H9 (cell line): ENCODE measurements around the gene CLRN3. TPM values are rescaled to one million over a fixed set of nuclear protein-coding genes. Genes with fewer than 3 reads are reported as not detected.

Experiments used
- DNase-seq: peaks from one replicate; pipeline ENCODE4 v3.0.0-alpha.2; 2017
- H2AFZ ChIP-seq: one replicate; pipeline ENCODE4 v1.6.1; 2013; ENCODE audit warnings: mild to moderate bottlenecking, low read length, control low read depth, moderate library complexity
- H2AK5ac ChIP-seq: 2 replicates; pipeline ENCODE4 v1.6.1; 2013; ENCODE audit warnings: low read length, control low read depth, mixed read lengths; ENCODE audit not compliant: insufficient read length
- H2BK120ac ChIP-seq: one replicate; pipeline ENCODE4 v1.6.1; 2013; ENCODE audit warnings: low read depth, mild to moderate bottlenecking, low read length, control low read depth, inconsistent platforms; ENCODE audit not compliant: poor library complexity, severe bottlenecking
- H2BK12ac ChIP-seq: 2 replicates; pipeline ENCODE4 v1.6.1; 2013; ENCODE audit warnings: low read length, control low read depth, mixed read lengths, low read depth; ENCODE audit not compliant: insufficient read length
- H2BK15ac ChIP-seq: 2 replicates; pipeline ENCODE4 v1.6.1; 2013; ENCODE audit warnings: low read depth, low read length, control low read depth
- H2BK20ac ChIP-seq: one replicate; pipeline ENCODE4 v1.6.1; 2013; ENCODE audit warnings: low read depth, mild to moderate bottlenecking, low read length, control low read depth, inconsistent platforms; ENCODE audit not compliant: poor library complexity, severe bottlenecking
- H2BK5ac ChIP-seq: 2 replicates; pipeline ENCODE4 v1.6.1; 2013; ENCODE audit warnings: low read length, control low read depth, mixed read lengths; ENCODE audit not compliant: insufficient read length
- H3K14ac ChIP-seq: 2 replicates; pipeline ENCODE4 v1.6.1; 2013; ENCODE audit warnings: low read length, control low read depth; ENCODE audit not compliant: insufficient read depth
- H3K18ac ChIP-seq: 2 replicates; pipeline ENCODE4 v1.6.1; 2013; ENCODE audit warnings: low read depth, mild to moderate bottlenecking, mixed read lengths, low read length, control low read depth; ENCODE audit not compliant: insufficient read length
- H3K23ac ChIP-seq: 2 replicates; pipeline ENCODE4 v1.6.1; 2013; ENCODE audit warnings: low read length, control low read depth, mixed read lengths, low read depth; ENCODE audit not compliant: insufficient read length
- H3K23me2 ChIP-seq: 2 replicates; pipeline ENCODE4 v1.6.1; 2013; ENCODE audit warnings: low read depth, mild to moderate bottlenecking, mixed read lengths, low read length, control low read depth; ENCODE audit not compliant: insufficient read length, poor library complexity, severe bottlenecking
- H3K27ac ChIP-seq: 2 replicates; pipeline ENCODE4 v1.5.1; 2013; ENCODE audit warnings: low read length, control low read depth, mixed read lengths, low read depth; ENCODE audit not compliant: insufficient read length
- H3K27me3 ChIP-seq: 2 replicates; pipeline ENCODE4 v1.6.1; 2013; ENCODE audit warnings: low read length, control low read depth, inconsistent platforms; ENCODE audit not compliant: insufficient read depth
- H3K4ac ChIP-seq: 2 replicates; pipeline ENCODE4 v1.6.1; 2013; ENCODE audit warnings: low read depth, mild to moderate bottlenecking, control low read depth, inconsistent platforms, low read length, moderate library complexity
- H3K4me1 ChIP-seq: 2 replicates; pipeline ENCODE4 v1.6.1; 2013; ENCODE audit warnings: low read length, control low read depth, inconsistent platforms; ENCODE audit not compliant: insufficient read depth
- H3K4me2 ChIP-seq: 2 replicates; pipeline ENCODE4 v1.6.1; 2013; ENCODE audit warnings: low read length, control low read depth, mixed read lengths; ENCODE audit not compliant: insufficient read length, insufficient read depth
- H3K56ac ChIP-seq: 2 replicates; pipeline ENCODE4 v1.6.1; 2013; ENCODE audit warnings: low read depth, mild to moderate bottlenecking, mixed read lengths, low read length, control low read depth; ENCODE audit not compliant: insufficient read length
- H3K79me1 ChIP-seq: 2 replicates; pipeline ENCODE4 v1.6.1; 2013; ENCODE audit warnings: low read depth, mild to moderate bottlenecking, moderate library complexity, low read length, control low read depth, inconsistent platforms; ENCODE audit not compliant: insufficient read depth, poor library complexity, severe bottlenecking
- H3K79me2 ChIP-seq: 2 replicates; pipeline ENCODE4 v1.6.1; 2013; ENCODE audit warnings: low read length, control low read depth, inconsistent platforms; ENCODE audit not compliant: insufficient read depth
- H3K9ac ChIP-seq: 2 replicates; pipeline ENCODE4 v1.6.1; 2013; ENCODE audit warnings: low read length, control low read depth, mixed read lengths; ENCODE audit not compliant: insufficient read length; ENCODE audit errors: extremely low read depth
- H3K9me3 ChIP-seq: one replicate; pipeline ENCODE4 v1.6.1; 2013; ENCODE audit warnings: low read depth, low read length, inconsistent platforms; ENCODE audit not compliant: control insufficient read depth
- H3T11ph ChIP-seq: one replicate; pipeline ENCODE4 v1.6.1; 2013; ENCODE audit warnings: mild to moderate bottlenecking, low read length, control low read depth, inconsistent platforms
- H4K20me1 ChIP-seq: one replicate; pipeline ENCODE4 v1.6.1; 2013; ENCODE audit not compliant: control insufficient read depth, insufficient read length, insufficient read depth
- H4K5ac ChIP-seq: 2 replicates; pipeline ENCODE4 v1.6.1; 2013; ENCODE audit warnings: low read depth, mild to moderate bottlenecking, mixed read lengths, low read length, control low read depth; ENCODE audit not compliant: insufficient read length
- H4K8ac ChIP-seq: replicated peaks from 2 replicates; pipeline ENCODE4 v1.6.1; 2013; ENCODE audit warnings: low read length, control low read depth, mixed read lengths, low read depth; ENCODE audit not compliant: insufficient read length
- H4K91ac ChIP-seq: 2 replicates; pipeline ENCODE4 v1.6.1; 2013; ENCODE audit warnings: low read depth, mild to moderate bottlenecking, moderate library complexity, mixed read lengths, low read length, control low read depth; ENCODE audit not compliant: insufficient read length
- H3K27ac Mint-ChIP-seq, 3 experiments: 2 replicates in 2 of 3; 3 replicates in 1 of 3; pipeline ENCODE4 v1.8.0; 2020 to 2021; ENCODE audit warnings: mixed read lengths in 3 of 3, mild to moderate bottlenecking in 1 of 3, moderate library complexity in 1 of 3
- H3K27me3 Mint-ChIP-seq: 2 replicates; pipeline ENCODE4 v1.8.0; 2021; ENCODE audit warnings: low read depth, mild to moderate bottlenecking, moderate library complexity, mixed read lengths
- H3K36me3 Mint-ChIP-seq, 3 experiments: 2 replicates in 2 of 3; 3 replicates in 1 of 3; pipeline ENCODE4 v1.8.0; 2020 to 2021; ENCODE audit warnings: low read depth in 3 of 3, mixed read lengths in 3 of 3; ENCODE audit not compliant: insufficient read depth in 1 of 3
- H3K4me1 Mint-ChIP-seq, 2 experiments: 2 replicates each; pipeline ENCODE4 v1.8.0; 2020; ENCODE audit warnings: mixed read lengths in 2 of 2
- H3K4me3 Mint-ChIP-seq, 2 experiments: 2 replicates in 1 of 2; 3 replicates in 1 of 2; pipeline ENCODE4 v1.8.0; 2020 to 2021; ENCODE audit warnings: mild to moderate bottlenecking in 2 of 2, mixed read lengths in 2 of 2, moderate library complexity in 1 of 2
- H3K9me3 Mint-ChIP-seq, 2 experiments: 2 replicates in 1 of 2; 3 replicates in 1 of 2; pipeline ENCODE4 v1.8.0; 2020; ENCODE audit warnings: mild to moderate bottlenecking in 2 of 2, mixed read lengths in 2 of 2, moderate library complexity in 1 of 2
- WGBS: extraction: QIAGEN DNeasy Blood & Tissue Kit; methylation state at CpG from one replicate; pipeline ENCODE4 v1.1.7; 2013; ENCODE audit warnings: missing lambda C conversion rate, low lambda C conversion rate, mixed read lengths; ENCODE audit not compliant: insufficient read length; ENCODE audit errors: extremely low coverage; 5-methylcytosine and 5-hydroxymethylcytosine counted together
- total RNA-seq: library from RNA; stranded (reverse); gene quantifications from 2 replicates; pipeline ENCODE4 v1.2.1, GENCODE V29; 2021
- TF ChIP-seq, protein P1 (sequence below): fragments of 200-600 bp; sonication (generic); conservative IDR thresholded peaks from 3 replicates; pipeline ENCODE4 v1.8.0; 2021; ENCODE audit warnings: antibody characterized with exemption, mild to moderate bottlenecking

The CLRN3 gene
- total RNA-seq, 1 experiment from 2014 or later: not detected

DNA sequence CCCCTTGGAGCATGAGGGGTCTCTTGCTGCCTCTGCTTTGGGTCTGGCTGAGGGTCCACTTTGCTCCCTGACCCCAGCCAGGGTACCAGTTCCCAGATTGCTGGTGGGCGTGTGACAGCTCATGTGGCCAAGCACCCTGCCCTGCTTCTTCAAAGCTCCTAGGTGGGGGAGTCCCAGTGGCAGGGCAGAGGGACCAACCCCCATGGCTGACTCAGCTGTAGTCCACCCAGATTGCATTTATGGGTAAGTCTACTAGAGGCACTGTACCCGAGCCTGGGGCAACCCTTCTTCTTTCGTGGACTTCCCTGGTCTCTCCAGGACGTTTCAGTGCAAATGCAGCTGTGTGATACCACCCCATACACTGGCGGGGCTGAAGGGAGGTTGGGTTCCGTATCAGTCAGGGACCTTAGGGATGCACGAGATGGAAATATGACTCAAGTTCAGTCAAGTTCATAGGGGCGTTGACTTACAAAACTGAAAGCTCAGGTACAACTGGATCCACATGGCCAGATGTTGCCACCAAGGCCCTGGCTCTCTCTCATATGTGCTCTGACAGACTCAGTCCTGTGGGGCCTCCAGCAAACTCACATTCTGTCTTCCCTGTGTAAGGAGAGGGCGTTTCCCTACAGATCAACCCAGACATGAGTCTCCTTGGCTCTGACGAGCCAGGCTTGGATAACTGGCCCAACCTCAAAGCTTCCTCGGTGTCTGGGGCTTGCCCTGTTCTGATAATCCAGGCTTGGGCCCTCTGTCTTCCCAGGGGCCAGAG, 27.7 kb upstream of the CLRN3 start:
- H4K20me1 ChIP-seq: no peaks in the 10 kb centered on the region
- no peaks in the 10 kb centered on the region for H3K9me3 ChIP-seq
- no CpG with 5 or more reads among the region's 11 CpGs for WGBS
- TF ChIP-seq, protein P1, sequence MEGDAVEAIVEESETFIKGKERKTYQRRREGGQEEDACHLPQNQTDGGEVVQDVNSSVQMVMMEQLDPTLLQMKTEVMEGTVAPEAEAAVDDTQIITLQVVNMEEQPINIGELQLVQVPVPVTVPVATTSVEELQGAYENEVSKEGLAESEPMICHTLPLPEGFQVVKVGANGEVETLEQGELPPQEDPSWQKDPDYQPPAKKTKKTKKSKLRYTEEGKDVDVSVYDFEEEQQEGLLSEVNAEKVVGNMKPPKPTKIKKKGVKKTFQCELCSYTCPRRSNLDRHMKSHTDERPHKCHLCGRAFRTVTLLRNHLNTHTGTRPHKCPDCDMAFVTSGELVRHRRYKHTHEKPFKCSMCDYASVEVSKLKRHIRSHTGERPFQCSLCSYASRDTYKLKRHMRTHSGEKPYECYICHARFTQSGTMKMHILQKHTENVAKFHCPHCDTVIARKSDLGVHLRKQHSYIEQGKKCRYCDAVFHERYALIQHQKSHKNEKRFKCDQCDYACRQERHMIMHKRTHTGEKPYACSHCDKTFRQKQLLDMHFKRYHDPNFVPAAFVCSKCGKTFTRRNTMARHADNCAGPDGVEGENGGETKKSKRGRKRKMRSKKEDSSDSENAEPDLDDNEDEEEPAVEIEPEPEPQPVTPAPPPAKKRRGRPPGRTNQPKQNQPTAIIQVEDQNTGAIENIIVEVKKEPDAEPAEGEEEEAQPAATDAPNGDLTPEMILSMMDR: no peak
- H3K79me1 ChIP-seq: no peaks in the 10 kb centered on the region
- no peak overlapping the region for H4K8ac ChIP-seq
- H2AFZ ChIP-seq: no peak overlapping the region
- H4K5ac ChIP-seq: no peak overlapping the region
- Mint-ChIP-seq H3K9me3 (no peaks in the 10 kb centered on the region), H3K27ac (no peak overlapping the region), H3K4me3 (no peak overlapping the region), H3K36me3 (no peaks in the 10 kb centered on the region), H3K27me3 (no peaks in the 10 kb centered on the region; the same call in 1 of the 2 replicates), H3K4me1 (peaks cover 8 to 10% of the 10 kb centered on the region in 2 experiments; a peak in 3 of 4 replicates)
- no peak overlapping the region for H2BK20ac ChIP-seq
- no peak overlapping the region for H3K56ac ChIP-seq
- no peak overlapping the region for H3K14ac ChIP-seq
- H3K4me1 ChIP-seq: no peaks in the 10 kb centered on the region
- H2BK120ac ChIP-seq: no peak overlapping the region
- no peaks in the 10 kb centered on the region for H3K27me3 ChIP-seq
- no peak overlapping the region for H2AK5ac ChIP-seq
- H4K91ac ChIP-seq: no peak overlapping the region
- no peak overlapping the region for H3K4me2 ChIP-seq
- H3K9ac ChIP-seq: no peak overlapping the region
- DNase-seq: no peak
- H2BK5ac ChIP-seq: no peak overlapping the region
- H2BK15ac ChIP-seq: no peak overlapping the region
- no peak overlapping the region for H3K27ac ChIP-seq
- no peak overlapping the region for H3T11ph ChIP-seq
- H3K4ac ChIP-seq: no peak overlapping the region
- no peak overlapping the region for H2BK12ac ChIP-seq
- no peak overlapping the region for H3K18ac ChIP-seq
- no peak overlapping the region for H3K23ac ChIP-seq
- no peaks in the 10 kb centered on the region for H3K23me2 ChIP-seq
- no peaks in the 10 kb centered on the region for H3K79me2 ChIP-seq
